Esophagus muscularis mucosa (tissue), 4 donors: ENCODE data around the gene PTPN5. TPM values are rescaled to one million over a fixed set of nuclear protein-coding genes. Genes with fewer than 3 reads are reported as not detected.

ENCODE experiments used
- DNase-seq: peaks from one replicate; pipeline ENCODE4 v3.0.0-alpha.2; 2017; ENCODE audit errors: extremely low spot score
- H3K27ac ChIP-seq, 4 donors: fragments of 200-600 bp; sonication (generic); replicated peaks in 1 of 4; 1 replicate in 3 of 4; 2 replicates in 1 of 4; pipeline ENCODE4 v1.5.1; 2016 to 2019; ENCODE audit warnings: mild to moderate bottlenecking in 1 of 4
- H3K27me3 ChIP-seq, 4 donors: fragments of 200-600 bp; sonication (generic); one replicate each; pipeline versions ENCODE4 v1.5.1 to v1.6.0; 2016 to 2019
- H3K36me3 ChIP-seq, 4 donors: fragments of 200-600 bp; sonication (generic); one replicate each; pipeline ENCODE4 v1.5.1; 2016 to 2019
- H3K4me1 ChIP-seq, 4 donors: fragments of 200-600 bp; sonication (generic); one replicate each; pipeline ENCODE4 v1.5.1; 2016 to 2019
- H3K4me3 ChIP-seq, 4 donors: fragments of 200-600 bp; sonication (generic); 1 replicate in 2 of 4; 2 replicates in 2 of 4; pipeline ENCODE4 v1.5.1; 2016 to 2019; ENCODE audit warnings: mild to moderate bottlenecking in 4 of 4, moderate library complexity in 1 of 4
- H3K9me3 ChIP-seq, 4 donors: fragments of 200-600 bp; sonication (generic); 1 replicate in 3 of 4; 2 replicates in 1 of 4; pipeline ENCODE4 v1.5.1; 2016 to 2019
- EP300 ChIP-seq: sonication (generic); formaldehyde crosslinking; IDR thresholded peaks from one replicate; pipeline ENCODE4 v1.6.1; 2017; ENCODE audit warnings: antibody characterized with exemption
- POLR2A ChIP-seq: fragments of 450-650 bp; IDR thresholded peaks from one replicate; pipeline ENCODE4 v1.6.1; 2017; ENCODE audit warnings: antibody characterized with exemption, moderate library complexity, mild to moderate bottlenecking, low read depth
- POLR2AphosphoS5 ChIP-seq, 2 donors: sonication (generic); formaldehyde crosslinking; IDR thresholded peaks; one replicate each; pipeline ENCODE4 v1.6.1; 2017; ENCODE audit warnings: antibody characterized with exemption in 2 of 2
- WGBS: methylation state at CpG from one replicate; pipeline ENCODE4 v1.1.5; 2018; 5-methylcytosine and 5-hydroxymethylcytosine counted together
- intact Hi-C: fragments of 100-400 bp; cut with DNase I; formaldehyde crosslinking; loops from one replicate; pipeline ENCODE4 v1.15.1; 2023
- total RNA-seq, 4 donors: library from RNA; depleted of rRNA; stranded (reverse); fragments of >200 nt; gene quantifications; one replicate each; pipeline versions ENCODE4 v1.1.0 to v1.2.1, GENCODE V29; 2016
- TF ChIP-seq, protein P1 (sequence below), 3 experiments: fragments of 200-600 bp in 2 of 3; fragments of 450-650 bp in 1 of 3; sonication (generic) in 2 of 3; IDR thresholded peaks; one replicate each; pipeline ENCODE4 v1.5.1; 2017 to 2019; ENCODE audit warnings: antibody characterized with exemption in 3 of 3, mild to moderate bottlenecking in 2 of 3, moderate library complexity in 1 of 3

PTPN5 gene
- total RNA-seq, 4 donors from 2014 or later: 1.2 to 4.1 (median 3.0) TPM

GRCh38 chr11:18761144-18761543, 30.5 kb downstream of the PTPN5 start:
- TF ChIP-seq POLR2AphosphoS5 (IDR thresholded peaks at IDR 0.05) (no peak), EP300 (no peak), POLR2A (no peak)
- TF ChIP-seq, protein P1, sequence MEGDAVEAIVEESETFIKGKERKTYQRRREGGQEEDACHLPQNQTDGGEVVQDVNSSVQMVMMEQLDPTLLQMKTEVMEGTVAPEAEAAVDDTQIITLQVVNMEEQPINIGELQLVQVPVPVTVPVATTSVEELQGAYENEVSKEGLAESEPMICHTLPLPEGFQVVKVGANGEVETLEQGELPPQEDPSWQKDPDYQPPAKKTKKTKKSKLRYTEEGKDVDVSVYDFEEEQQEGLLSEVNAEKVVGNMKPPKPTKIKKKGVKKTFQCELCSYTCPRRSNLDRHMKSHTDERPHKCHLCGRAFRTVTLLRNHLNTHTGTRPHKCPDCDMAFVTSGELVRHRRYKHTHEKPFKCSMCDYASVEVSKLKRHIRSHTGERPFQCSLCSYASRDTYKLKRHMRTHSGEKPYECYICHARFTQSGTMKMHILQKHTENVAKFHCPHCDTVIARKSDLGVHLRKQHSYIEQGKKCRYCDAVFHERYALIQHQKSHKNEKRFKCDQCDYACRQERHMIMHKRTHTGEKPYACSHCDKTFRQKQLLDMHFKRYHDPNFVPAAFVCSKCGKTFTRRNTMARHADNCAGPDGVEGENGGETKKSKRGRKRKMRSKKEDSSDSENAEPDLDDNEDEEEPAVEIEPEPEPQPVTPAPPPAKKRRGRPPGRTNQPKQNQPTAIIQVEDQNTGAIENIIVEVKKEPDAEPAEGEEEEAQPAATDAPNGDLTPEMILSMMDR (IDR thresholded peaks at IDR 0.05): no peak
- Histone ChIP-seq H3K9me3 (no peaks in the 10 kb centered on the region), H3K27me3 (no peaks in the 10 kb centered on the region), H3K4me3 (no peak overlapping the region), H3K27ac (no peak overlapping the region), H3K4me1 (no peaks in the 10 kb centered on the region), H3K36me3 (no peaks in the 10 kb centered on the region)
- intact Hi-C loops: no loop called here
- WGBS: 100% methylated on average over 2 of the region's 3 CpGs
- no peak for DNase-seq

DNA sequence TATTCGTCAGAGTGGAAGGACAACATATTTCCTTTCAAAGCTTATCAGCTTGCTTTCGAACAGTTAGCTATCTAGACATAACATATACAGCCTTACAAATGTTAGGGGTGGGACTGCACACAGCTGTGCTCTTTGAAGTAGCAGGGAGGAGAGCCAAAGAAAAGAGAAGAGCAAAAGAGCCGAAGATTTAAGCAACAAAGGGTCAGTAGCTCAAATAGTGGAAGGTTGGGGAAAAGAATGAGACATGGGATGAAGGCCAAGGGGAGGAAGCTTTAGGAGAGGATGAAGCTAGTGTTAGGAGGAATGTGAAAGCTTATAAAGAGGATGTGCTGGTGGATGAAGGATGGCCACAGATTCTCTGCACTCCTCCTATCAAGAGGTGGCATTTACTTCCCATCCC, 33.8 kb downstream of the PTPN5 start:
- Histone ChIP-seq H3K27me3 (no peaks in the 10 kb centered on the region), H3K27ac (no peak overlapping the region), H3K4me3 (no peak overlapping the region), H3K36me3 (no peaks in the 10 kb centered on the region), H3K9me3 (no peaks in the 10 kb centered on the region), H3K4me1 (no peaks in the 10 kb centered on the region)
- no peak for DNase-seq
- intact Hi-C loops: no loop called here
- TF ChIP-seq EP300 (no peak), POLR2A (no peak), POLR2AphosphoS5 (IDR thresholded peaks at IDR 0.05) (no peak)
- TF ChIP-seq, protein P1 (IDR thresholded peaks at IDR 0.05): no peak
- WGBS: 36% methylated on average over 3 of the region's 3 CpGs

DNA sequence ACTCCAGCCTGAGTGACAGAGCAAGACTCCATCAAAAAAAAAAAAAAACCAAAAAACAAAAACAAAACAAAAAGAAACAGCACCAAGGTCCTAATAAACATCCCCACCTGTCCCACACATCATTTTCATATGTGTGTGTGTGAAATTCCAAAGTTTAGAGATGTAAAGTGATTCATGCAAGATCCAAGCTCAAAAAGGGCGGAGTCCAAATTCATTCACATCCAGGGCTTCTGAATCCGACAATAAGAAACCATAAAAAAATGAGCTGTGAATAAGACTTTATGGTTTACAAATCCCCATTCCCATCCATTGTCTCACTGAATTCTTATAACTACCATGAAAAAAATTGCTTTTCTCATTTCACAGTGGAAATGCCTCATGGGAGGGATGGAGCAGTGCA, 34.7 kb downstream of the PTPN5 start:
- H3K9me3 ChIP-seq: no peaks in the 10 kb centered on the region
- 79% methylated on average over 2 of the region's 2 CpGs for WGBS
- no peak overlapping the region for H3K27ac ChIP-seq
- H3K36me3 ChIP-seq: no peaks in the 10 kb centered on the region
- TF ChIP-seq POLR2AphosphoS5 (IDR thresholded peaks at IDR 0.05): no peak
- no peak for TF ChIP-seq EP300
- no peak for TF ChIP-seq POLR2A
- TF ChIP-seq, protein P1 (IDR thresholded peaks at IDR 0.05): no peak
- no peak for DNase-seq
- H3K27me3 ChIP-seq: no peaks in the 10 kb centered on the region
- H3K4me3 ChIP-seq: no peak overlapping the region
- intact Hi-C loops: no loop called here
- H3K4me1 ChIP-seq: no peaks in the 10 kb centered on the region

DNA sequence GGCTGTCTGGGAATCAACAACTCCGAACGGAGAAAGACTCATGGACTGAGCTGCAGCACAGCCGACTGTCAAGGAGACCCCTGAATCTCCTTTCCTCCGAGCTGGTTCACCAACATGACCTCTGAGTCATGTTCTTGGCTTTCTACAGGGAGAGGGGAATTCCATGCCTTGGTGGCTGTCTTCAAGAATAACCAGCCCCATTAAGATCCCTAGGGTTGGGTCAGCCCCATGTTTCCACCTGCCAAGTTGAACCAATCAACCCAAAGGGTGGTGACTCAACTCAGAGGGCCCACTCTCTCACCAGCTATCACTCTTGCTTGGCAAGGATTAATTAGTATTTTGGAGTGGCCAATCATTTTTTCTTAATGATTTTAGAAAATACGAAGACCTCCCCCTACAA, 37.3 kb downstream of the PTPN5 start:
- TF ChIP-seq POLR2AphosphoS5 (IDR thresholded peaks at IDR 0.05) (no peak), POLR2A (no peak), EP300 (no peak)
- TF ChIP-seq, protein P1 (IDR thresholded peaks at IDR 0.05): no peak
- Histone ChIP-seq H3K4me3 (no peak overlapping the region), H3K9me3 (no peaks in the 10 kb centered on the region), H3K27ac (no peak overlapping the region), H3K27me3 (no peaks in the 10 kb centered on the region), H3K4me1 (no peaks in the 10 kb centered on the region), H3K36me3 (no peaks in the 10 kb centered on the region)
- intact Hi-C loops: no loop called here
- no peak for DNase-seq
- WGBS: 65% methylated on average over 5 of the region's 5 CpGs

DNA sequence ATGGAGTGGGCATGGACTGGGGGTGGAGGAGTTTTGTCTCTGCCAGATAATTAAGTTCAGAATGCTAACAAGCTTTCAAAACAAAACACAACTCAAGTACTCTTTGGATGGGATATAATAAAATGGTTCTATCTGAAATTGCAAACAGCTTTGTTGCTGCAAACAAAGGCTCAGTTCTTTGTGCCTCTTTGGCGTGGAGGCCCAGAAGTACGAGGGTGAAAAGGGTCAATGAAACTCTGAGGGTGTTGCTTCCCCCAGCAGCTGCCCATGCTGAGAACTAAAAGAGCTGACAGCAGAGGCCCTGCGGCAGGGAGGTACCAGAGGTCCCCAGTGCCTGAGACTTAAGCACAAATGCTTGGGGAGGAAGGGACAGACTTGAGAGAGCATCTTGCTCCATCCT, 39.1 kb downstream of the PTPN5 start:
- DNase-seq: no peak
- Histone ChIP-seq H3K27me3 (no peaks in the 10 kb centered on the region), H3K9me3 (no peaks in the 10 kb centered on the region), H3K27ac (no peak overlapping the region), H3K4me1 (no peaks in the 10 kb centered on the region), H3K36me3 (no peaks in the 10 kb centered on the region), H3K4me3 (no peak overlapping the region)
- 63% methylated on average over 3 of the region's 3 CpGs for WGBS
- TF ChIP-seq EP300 (no peak), POLR2AphosphoS5 (IDR thresholded peaks at IDR 0.05) (no peak), POLR2A (no peak)
- TF ChIP-seq, protein P1 (IDR thresholded peaks at IDR 0.05): no peak
- intact Hi-C loops: no loop called here
